ENCODE results near the gene SAA1.

- no peak for TF ChIP-seq GABPA (tag; conservative IDR thresholded peaks at IDR 0.05; ENCODE audit: low read depth)
- no peak for TF ChIP-seq MYC (IDR thresholded peaks at IDR 0.05; ENCODE audit: low read depth, low read length)
- TF ChIP-seq MYC (CRISPR knock-in tag; IDR thresholded peaks at IDR 0.05; ENCODE audit: borderline replicate concordance, low read depth) = no peak
- TF ChIP-seq SMAD3 (CRISPR knock-in tag; conservative IDR thresholded peaks at IDR 0.05) = no peak
- no peak for TF ChIP-seq CHCHD3 (CRISPR knock-in tag; IDR thresholded peaks at IDR 0.05)
- TF ChIP-seq ZBTB8A (IDR thresholded peaks at IDR 0.05; ENCODE audit: partially characterized antibody) = no peak
- no peak for TF ChIP-seq NR2F6 (CRISPR knock-in tag; IDR thresholded peaks at IDR 0.05)
- TF ChIP-seq, protein P1, sequence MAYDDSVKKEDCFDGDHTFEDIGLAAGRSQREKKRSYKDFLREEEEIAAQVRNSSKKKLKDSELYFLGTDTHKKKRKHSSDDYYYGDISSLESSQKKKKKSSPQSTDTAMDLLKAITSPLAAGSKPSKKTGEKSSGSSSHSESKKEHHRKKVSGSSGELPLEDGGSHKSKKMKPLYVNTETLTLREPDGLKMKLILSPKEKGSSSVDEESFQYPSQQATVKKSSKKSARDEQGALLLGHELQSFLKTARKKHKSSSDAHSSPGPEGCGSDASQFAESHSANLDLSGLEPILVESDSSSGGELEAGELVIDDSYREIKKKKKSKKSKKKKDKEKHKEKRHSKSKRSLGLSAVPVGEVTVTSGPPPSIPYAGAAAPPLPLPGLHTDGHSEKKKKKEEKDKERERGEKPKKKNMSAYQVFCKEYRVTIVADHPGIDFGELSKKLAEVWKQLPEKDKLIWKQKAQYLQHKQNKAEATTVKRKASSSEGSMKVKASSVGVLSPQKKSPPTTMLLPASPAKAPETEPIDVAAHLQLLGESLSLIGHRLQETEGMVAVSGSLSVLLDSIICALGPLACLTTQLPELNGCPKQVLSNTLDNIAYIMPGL (CRISPR knock-in tag; IDR thresholded peaks at IDR 0.05) = no peak
- no peak for TF ChIP-seq NFYB (IDR thresholded peaks at IDR 0.05; ENCODE audit: extremely low read depth, insufficient read length)
- TF ChIP-seq DPF2 (IDR thresholded peaks at IDR 0.05) = no peak
- no peak for TF ChIP-seq TFAP4 (CRISPR knock-in tag; IDR thresholded peaks at IDR 0.05; ENCODE audit: borderline replicate concordance)
- no peak for TF ChIP-seq EZH2 (IDR thresholded peaks at IDR 0.05; ENCODE audit: borderline replicate concordance, low read depth, low read length)
Observed at GRCh38 chr11:18223591-18224387, 42.3 kb upstream of the SAA1 start.

Data from K562 (cell line).